Adrenal gland (tissue), 12 donors: ENCODE results near the gene LARGE1. TPM values are rescaled to one million over a fixed set of nuclear protein-coding genes. Genes with fewer than 3 reads are reported as not detected.

Source experiments
- DNase-seq, 7 donors: peaks; one replicate each; pipeline ENCODE4 v3.0.0-alpha.2; 2019 to 2020
- H3K27ac ChIP-seq, 5 donors: fragments of 200-600 bp; sonication (generic) in 4 of 5; 1 replicate in 3 of 5; 2 replicates in 2 of 5; pipeline versions ENCODE4 v1.5.1 to v1.8.0; 2016 to 2020; ENCODE audit warnings: mild to moderate bottlenecking in 1 of 5
- H3K27me3 ChIP-seq: fragments of 200-600 bp; 2 replicates; pipeline ENCODE4 v1.8.0; 2021
- H3K36me3 ChIP-seq, 2 donors: fragments of 200-600 bp; replicated peaks in 1 of 2; 1 replicate in 1 of 2; 2 replicates in 1 of 2; pipeline versions ENCODE4 v1.5.1 to v1.8.0; 2018 to 2022
- H3K4me1 ChIP-seq, 2 donors: fragments of 200-600 bp; replicated peaks in 1 of 2; 1 replicate in 1 of 2; 2 replicates in 1 of 2; pipeline versions ENCODE4 v1.5.1 to v1.8.0; 2018 to 2021
- H3K4me3 ChIP-seq, 4 donors: fragments of 200-600 bp; sonication (generic) in 3 of 4; one replicate each; pipeline ENCODE4 v1.5.1; 2016 to 2018
- H3K9me3 ChIP-seq, 3 donors: fragments of 200-600 bp; sonication (generic) in 1 of 3; replicated peaks in 1 of 3; 1 replicate in 2 of 3; 2 replicates in 1 of 3; pipeline versions ENCODE4 v1.5.1 to v1.8.0; 2016 to 2021
- POLR2A ChIP-seq, 2 donors: fragments of 450-650 bp; IDR thresholded peaks; one replicate each; pipeline ENCODE4 v1.6.1; 2017; ENCODE audit warnings: antibody characterized with exemption in 2 of 2, mild to moderate bottlenecking in 2 of 2, moderate library complexity in 1 of 2
- WGBS, 4 donors: extraction: QIAGEN DNeasy Blood & Tissue Kit in 2 of 4; methylation state at CpG; one replicate each; pipeline versions ENCODE4 v1.1.5 to v1.1.7; 2013 to 2017; 5-methylcytosine and 5-hydroxymethylcytosine counted together
- intact Hi-C, 2 donors: fragments of 100-400 bp; cut with DNase I; formaldehyde crosslinking; loops; one replicate each; pipeline versions ENCODE4 v1.14.1 to v1.15.0; 2022 to 2023
- polyA plus RNA-seq, 3 donors: library from polyadenylated mRNA; stranded (reverse); fragments of 200-250 nt in 2 of 3; fragments of 350-450 nt in 1 of 3; fragmentation: Illumina TruSeq in 1 of 3; extraction: RNeasy Lipid Tissue Mini Kit (QIAGEN cat#74804) in 1 of 3; gene quantifications; one replicate each; pipeline ENCODE4 v1.2.3, GENCODE V29; 2013 to 2014
- total RNA-seq, 9 donors: library from RNA; depleted of rRNA in 4 of 9; stranded (reverse); fragments of >200 nt in 4 of 9; fragments of 120-200 nt in 1 of 9; fragmentation: NEBNext Ultra II Directional in 1 of 9; extraction: Animal tissue kit (Norgen Biotek cat#: 25700) in 1 of 9; gene quantifications; one replicate each; pipeline versions ENCODE4 v1.1.0 to v1.2.4, GENCODE V29; 2013 to 2023
- TF ChIP-seq, protein P1 (sequence below), 6 experiments: fragments of 450-650 bp in 4 of 6; fragments of 200-600 bp in 2 of 6; sonication (generic) in 1 of 6; IDR thresholded peaks; 1 replicate in 5 of 6; 2 replicates in 1 of 6; pipeline versions ENCODE4 v1.5.1 to v1.8.0; 2016 to 2021; ENCODE audit warnings: antibody characterized with exemption in 6 of 6, mild to moderate bottlenecking in 2 of 6, moderate library complexity in 1 of 6
- donor health status: healthy with polysubstance abuse.
- donor health status: Bipolar disorder and iron deficiency.
- donor health status: DM: yes; HTN: yes; CAD: no.
- donor health status: DM: no; HTN: no; CAD: no.
- donor health status: DM: no; HTN: no; CAD: no.
- donor health status: DM: yes; HTN: yes; CAD: no.

LARGE1 gene
- total and polyA plus RNA-seq, 12 donors = 3.4 to 67.6 (median 30.6) TPM

- Histone ChIP-seq H3K27me3 (no peaks in the 10 kb centered on the region), H3K4me3 (no peak overlapping the region), H3K27ac (no peak overlapping the region), H3K4me1 (no peaks in the 10 kb centered on the region), H3K36me3 (no peaks in the 10 kb centered on the region), H3K9me3 (no peaks in the 10 kb centered on the region)
- 92 to 97% (median 94%) methylated on average over 2 of the region's 2 CpGs for WGBS, 4 donors
- TF ChIP-seq POLR2A (IDR thresholded peaks at IDR 0.05) = no peak
- TF ChIP-seq, protein P1, sequence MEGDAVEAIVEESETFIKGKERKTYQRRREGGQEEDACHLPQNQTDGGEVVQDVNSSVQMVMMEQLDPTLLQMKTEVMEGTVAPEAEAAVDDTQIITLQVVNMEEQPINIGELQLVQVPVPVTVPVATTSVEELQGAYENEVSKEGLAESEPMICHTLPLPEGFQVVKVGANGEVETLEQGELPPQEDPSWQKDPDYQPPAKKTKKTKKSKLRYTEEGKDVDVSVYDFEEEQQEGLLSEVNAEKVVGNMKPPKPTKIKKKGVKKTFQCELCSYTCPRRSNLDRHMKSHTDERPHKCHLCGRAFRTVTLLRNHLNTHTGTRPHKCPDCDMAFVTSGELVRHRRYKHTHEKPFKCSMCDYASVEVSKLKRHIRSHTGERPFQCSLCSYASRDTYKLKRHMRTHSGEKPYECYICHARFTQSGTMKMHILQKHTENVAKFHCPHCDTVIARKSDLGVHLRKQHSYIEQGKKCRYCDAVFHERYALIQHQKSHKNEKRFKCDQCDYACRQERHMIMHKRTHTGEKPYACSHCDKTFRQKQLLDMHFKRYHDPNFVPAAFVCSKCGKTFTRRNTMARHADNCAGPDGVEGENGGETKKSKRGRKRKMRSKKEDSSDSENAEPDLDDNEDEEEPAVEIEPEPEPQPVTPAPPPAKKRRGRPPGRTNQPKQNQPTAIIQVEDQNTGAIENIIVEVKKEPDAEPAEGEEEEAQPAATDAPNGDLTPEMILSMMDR (IDR thresholded peaks at IDR 0.05) = no peak
- intact Hi-C loops = no loop called here
- no peak for DNase-seq
Measured at GRCh38 chr22:33409079-33409478, 511.2 kb downstream of the LARGE1 start.

- H3K36me3 ChIP-seq = no peaks in the 10 kb centered on the region
- TF ChIP-seq, protein P1 (IDR thresholded peaks at IDR 0.05) = no peak
- TF ChIP-seq POLR2A (IDR thresholded peaks at IDR 0.05) = no peak
- no peaks in the 10 kb centered on the region for H3K4me1 ChIP-seq
- no peak overlapping the region for H3K27ac ChIP-seq
- H3K27me3 ChIP-seq = no peaks in the 10 kb centered on the region
- H3K9me3 ChIP-seq = no peaks in the 10 kb centered on the region
- intact Hi-C loops = no loop called here
- no peak overlapping the region for H3K4me3 ChIP-seq
- DNase-seq = no peak
- WGBS, 4 donors = 81 to 93% (median 89%) methylated on average over 3 of the region's 3 CpGs
Measured at GRCh38 chr22:33405194-33405593, 515.1 kb downstream of the LARGE1 start.

GRCh38 chr22:33404723-33405122 lies 515.6 kb downstream of the LARGE1 start:
- 85 to 91% (median 89%) methylated on average over 3 of the region's 3 CpGs for WGBS, 4 donors
- DNase-seq = no peak
- no peak overlapping the region for H3K4me3 ChIP-seq
- H3K9me3 ChIP-seq = no peaks in the 10 kb centered on the region
- TF ChIP-seq, protein P1 (IDR thresholded peaks at IDR 0.05) = no peak
- no peak for TF ChIP-seq POLR2A (IDR thresholded peaks at IDR 0.05)
- H3K27ac ChIP-seq = no peak overlapping the region
- H3K36me3 ChIP-seq = no peaks in the 10 kb centered on the region
- H3K27me3 ChIP-seq = no peaks in the 10 kb centered on the region
- no peaks in the 10 kb centered on the region for H3K4me1 ChIP-seq
- intact Hi-C loops = no loop called here

- no peaks in the 10 kb centered on the region for H3K36me3 ChIP-seq
- no peak overlapping the region for H3K4me3 ChIP-seq
- 91 to 97% (median 96%) methylated on average over 3 of the region's 3 CpGs for WGBS, 4 donors
- TF ChIP-seq POLR2A (IDR thresholded peaks at IDR 0.05) = no peak
- TF ChIP-seq, protein P1 (IDR thresholded peaks at IDR 0.05) = no peak
- H3K27ac ChIP-seq = no peak overlapping the region
- intact Hi-C loops = no loop called here
- no peaks in the 10 kb centered on the region for H3K27me3 ChIP-seq
- no peaks in the 10 kb centered on the region for H3K9me3 ChIP-seq
- no peak for DNase-seq
- no peaks in the 10 kb centered on the region for H3K4me1 ChIP-seq
Measured at GRCh38 chr22:33402325-33402724, 518.0 kb downstream of the LARGE1 start.
